ENCODE data around the gene ABLIM2.

ABLIM2 gene

DNA sequence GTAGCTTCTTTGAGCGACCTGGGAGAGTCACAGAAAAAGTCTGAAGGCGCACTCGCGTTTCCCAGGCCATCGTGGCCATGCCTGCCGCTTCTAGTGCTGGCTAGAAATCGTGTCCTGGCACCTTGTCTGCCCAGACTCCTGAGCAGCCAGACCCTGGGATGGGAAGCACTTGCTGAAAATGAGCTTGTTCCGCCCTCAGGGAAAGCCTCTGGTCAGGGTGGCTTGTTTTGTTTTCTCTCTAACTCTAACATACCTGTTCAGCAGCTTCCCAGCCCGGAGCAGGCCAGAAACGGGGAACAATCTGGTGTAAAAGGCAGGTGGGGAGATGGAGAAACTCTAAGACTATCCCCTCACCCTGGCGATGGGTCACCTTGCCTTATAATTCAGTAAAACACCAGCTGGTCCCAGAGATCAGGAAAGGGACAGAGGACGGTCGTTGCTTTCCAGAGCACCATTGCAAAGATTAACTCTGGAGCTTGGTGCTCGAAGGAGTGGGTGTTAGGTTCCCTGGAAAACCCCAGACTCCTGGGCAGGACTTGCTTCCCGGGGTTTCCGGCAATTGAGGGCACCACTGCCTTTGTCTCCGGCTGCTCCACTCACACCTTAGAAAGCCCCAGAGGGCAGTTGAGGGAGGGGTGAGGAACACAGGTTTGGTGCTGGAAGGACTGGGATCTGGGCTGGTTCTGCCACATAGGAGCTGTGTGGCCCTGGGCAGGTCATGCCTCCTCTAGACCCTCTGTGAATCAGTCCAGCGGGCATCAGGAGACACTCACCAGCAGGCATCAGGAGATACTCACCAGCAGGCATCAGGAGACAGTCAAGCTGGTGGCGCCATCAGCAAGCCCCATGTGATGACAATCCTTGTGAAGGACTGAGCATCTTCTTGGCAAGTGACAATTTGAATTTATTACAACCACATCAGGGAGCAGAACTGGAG lies 36.0 kb upstream of the ABLIM2 start:
- intact Hi-C loops (cut with DNase I) = no loop called here
- no peak for DNase-seq

DNA sequence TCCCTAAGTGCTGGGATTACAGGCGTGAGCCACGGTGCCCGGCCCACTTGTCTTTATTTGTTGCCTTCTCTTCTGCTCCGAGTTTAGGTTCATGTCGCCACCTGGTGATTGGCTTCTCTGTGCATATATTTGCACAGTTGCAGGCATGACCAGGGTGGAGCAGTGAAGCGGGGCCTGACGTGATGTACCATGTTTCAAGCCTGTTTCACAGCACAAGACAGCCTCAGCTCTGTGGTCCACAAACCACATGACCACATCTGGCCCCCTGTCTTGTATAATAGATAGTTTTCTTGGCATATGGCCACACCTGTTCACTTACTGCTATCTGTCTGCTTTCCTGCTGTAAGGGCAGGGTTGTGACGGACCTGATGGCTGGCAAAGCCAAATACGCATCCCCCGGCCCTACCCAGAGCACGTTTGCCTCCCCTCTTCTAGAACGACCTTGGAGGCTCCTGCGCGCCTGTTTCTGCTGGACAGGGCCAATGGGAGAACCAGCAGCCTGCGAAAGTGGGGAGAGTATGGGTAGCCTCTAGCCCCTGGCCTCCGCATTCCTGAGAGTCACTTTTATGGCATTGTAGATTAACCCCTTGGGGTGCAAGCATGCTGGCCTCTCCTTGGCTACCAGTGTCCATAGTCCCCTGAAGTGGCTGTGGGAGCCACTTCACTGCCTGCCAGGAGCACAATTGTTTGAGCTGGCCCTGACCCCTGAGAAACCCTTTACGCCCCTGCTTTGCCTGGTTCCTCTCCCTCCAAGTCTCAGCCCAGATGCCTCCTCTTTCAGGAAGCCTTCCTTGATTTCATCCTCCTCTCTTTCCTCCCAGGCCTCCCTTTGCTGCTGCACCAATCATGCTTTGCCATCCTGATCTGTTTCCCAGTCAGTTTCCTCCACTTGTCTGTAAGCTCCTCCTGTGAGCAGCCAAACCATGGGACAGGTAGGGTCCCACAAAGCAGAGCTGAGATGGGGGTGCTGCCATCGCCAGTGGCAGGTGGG lies 34.4 kb upstream of the ABLIM2 start:
- intact Hi-C loops (cut with DNase I) = no loop called here
- DNase-seq = peak in 5 of 10 donors; percentile 43 to 92 (median 55)

DNA sequence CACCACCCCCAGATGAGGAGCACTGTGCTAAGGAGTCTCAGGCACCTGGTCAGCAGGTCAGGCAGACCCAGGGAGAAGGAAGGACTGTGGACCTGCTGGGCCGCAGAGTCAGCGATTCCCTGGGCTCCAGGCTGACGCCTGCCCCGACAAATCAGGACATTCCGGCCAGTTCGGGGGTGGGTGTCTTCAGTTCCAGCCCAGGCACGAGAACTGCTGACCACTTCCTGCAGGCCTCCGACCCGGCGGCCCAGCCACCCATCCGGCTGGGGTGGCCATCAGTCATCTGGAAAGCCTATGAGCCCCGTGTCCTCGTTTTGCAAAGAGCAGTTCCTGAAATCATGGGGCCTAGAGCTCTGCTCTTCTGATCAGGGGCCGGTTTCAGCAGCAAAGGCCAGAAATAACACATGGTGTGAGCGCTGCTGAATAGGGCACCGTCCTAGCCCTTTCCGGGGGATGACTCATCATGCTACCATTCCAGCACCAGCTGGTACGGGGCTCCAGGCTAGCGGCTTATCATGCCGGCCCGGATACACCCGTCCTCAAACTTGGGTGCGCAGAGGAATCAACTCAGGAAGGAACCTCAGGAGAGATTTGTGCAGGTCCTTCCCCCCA lies 32.6 kb upstream of the ABLIM2 start:
- intact Hi-C loops (cut with DNase I) = no loop called here
- peak in 7 of 10 donors; percentile 31 to 90 (median 42) for DNase-seq

DNA sequence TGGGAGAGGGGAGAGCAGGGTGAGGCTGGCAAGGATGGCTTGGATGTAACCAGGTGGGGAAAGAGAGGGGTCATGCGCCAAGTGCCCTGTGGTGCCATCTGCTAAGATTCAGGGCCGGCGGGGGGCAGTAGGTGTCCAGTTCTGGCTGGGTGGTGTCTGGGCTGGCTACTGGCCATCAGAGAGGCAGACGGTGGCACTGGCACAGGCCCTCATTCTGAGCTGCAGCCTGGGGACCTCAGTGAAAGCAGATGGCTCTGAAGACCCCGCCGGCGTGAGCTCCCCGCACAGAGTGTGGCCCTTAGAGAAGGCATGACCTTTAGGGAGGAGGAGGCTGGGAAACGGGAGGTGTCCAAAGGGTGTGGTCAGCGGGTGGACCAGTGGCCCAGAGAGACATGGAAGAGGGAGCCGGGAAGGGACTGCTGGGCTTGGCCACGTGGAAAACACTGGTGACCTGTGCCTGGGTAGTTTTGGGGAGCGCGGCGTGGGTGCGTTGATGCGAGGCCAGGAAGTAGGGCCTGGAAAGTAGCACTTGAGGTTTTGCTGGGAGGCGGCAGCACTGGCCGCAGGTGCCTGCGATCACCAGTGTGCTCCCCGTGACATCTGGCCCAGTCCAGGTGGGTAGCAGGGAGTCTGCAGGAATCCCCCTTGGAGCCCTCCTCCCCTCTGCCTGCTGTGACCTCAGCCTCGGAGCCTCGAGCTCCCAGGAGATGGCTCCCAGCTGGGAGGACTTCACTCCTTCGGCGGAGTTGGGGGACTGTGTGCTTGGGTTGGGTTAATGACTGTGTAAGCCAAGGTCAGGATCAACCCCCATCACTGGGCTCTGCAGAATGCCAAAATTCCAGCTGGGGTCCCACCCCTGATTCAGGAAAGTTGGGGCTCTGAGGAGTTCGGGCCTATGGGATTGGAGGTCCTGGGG lies 31.2 kb upstream of the ABLIM2 start:
- DNase-seq = no peak
- intact Hi-C loops (cut with DNase I) = loop anchor here (10.0 kb wide), 1 partner anchor 215 kb away; no protein-coding TSS in a partner anchor

DNA sequence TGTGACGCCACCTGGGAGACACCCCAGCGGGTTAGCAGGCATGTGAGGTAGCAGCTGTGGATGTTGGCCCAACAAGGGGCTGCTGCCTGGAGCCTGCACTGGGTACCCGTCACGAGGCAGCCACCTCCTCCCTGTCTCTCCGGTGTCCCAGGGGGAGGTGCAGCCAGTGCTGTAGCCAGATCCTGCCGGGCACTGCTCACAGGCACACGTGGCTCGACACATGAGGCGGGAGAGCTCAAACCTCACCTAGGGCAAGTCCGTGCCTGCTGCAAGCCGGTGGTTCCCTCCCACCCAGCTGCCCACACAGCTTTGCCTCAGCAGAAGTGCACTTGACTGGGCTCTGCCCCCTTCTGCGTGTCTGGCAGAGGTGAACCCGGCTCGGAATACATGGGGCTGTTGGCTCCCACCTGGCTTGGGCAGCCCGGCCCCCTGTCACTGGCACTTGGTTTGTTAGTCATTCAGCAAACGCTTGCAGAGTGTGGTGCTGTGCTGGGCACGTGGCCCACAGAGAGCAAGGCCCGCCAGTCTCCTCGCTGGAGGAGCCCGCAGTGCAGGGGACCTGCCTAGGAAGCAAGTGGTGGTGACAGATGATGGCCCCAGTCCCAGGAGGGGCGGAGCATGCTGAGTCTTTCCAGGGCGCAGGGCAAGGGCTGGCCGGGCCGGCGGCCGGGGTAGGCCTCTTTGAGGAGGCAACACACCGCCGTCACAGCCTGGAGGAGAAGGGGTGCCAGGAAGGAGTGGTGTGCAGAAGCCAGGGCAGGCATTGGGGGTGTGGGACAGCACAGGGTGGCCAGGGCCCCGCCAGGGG lies 30.3 kb upstream of the ABLIM2 start:
- intact Hi-C loops (cut with DNase I) = loop anchor here (10.0 kb wide), 1 partner anchor 216 kb away; no protein-coding TSS in a partner anchor
- DNase-seq = peak in 9 of 10 donors; percentile 24 to 91 (median 57)

DNA sequence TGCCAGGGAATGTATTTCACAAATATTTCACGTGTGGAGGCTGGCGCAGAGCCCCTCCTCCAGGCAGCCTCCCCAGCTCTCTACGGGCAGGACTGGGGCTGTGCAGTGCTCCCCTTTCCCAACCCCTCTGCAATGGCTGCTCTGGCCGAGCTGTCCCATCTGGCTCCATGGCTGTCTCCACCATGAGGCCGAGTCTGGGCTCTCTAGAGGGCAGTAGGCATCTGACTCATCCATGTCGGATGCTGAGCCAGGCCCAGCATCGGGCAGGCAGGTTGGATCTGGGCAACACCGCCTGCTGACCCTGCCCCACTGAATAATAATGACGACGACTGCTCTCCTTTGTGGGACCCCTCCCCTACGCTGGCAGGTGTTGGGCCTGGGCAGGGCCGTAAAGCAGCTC lies 29.5 kb upstream of the ABLIM2 start:
- intact Hi-C loops (cut with DNase I) = loop anchor here (10.0 kb wide), 1 partner anchor 217 kb away; no protein-coding TSS in a partner anchor
- no peak for DNase-seq

DNA sequence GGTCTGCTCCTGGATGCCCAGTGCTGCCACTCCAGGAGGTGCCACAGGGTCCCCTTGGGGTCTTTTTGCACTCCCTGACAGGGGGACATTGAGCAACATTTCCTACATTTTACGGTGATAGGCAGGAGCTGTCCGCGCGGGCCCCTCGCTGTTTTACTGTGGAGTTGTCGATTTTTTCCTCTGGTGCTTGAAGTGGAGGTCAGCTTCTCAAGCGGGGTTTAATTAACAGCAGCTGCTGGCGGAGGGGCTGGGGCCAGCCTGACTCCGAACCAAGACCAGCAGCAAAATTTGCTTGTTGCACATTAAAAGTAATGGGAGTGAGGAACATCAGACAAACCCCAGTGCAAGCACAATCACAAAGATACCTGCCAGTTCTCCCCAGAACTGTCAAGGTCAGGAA lies 27.3 kb upstream of the ABLIM2 start:
- intact Hi-C loops (cut with DNase I) = loop anchor here (10.0 kb wide), 1 partner anchor 219 kb away; no protein-coding TSS in a partner anchor
- no peak for DNase-seq

DNA sequence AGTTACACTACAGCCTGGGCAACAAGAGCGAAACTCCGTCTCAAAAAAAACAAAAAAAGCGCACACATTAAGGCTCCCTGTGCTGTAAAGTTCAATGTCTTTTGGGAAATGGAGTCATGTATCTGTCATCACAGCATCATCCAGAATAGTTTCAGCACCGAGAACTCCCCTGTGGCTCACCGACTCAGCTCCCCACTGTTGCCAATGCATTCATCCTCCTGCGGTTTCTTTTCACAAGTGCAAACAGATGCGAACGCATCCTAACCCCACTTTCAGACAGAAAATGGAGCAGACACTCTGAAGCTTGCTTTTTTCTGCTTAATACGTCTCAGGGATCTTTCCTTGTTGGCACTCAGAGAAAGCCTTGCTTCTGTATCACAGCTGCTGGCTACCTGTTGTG lies 26.7 kb upstream of the ABLIM2 start:
- intact Hi-C loops (cut with DNase I) = loop anchor here (10.0 kb wide), 1 partner anchor 220 kb away; no protein-coding TSS in a partner anchor
- DNase-seq = no peak

DNA sequence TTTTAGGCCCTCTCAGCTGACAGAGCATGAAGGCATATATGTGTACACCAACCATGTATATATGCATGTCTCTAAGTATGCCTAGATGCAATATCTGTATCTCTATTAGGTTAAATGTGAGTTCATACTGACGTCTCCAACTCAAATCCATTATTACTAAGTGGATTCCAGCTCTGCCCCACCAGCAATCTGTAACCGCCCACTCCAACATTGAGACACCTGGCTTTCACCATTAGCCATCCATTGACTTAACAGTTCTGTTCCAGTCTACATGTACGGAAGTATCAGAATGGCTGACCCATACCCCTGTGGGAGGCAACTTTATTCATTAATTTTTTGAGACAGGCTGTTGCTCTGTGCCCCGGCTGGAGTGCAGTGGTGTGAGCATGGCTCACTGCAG lies 25.4 kb upstream of the ABLIM2 start:
- intact Hi-C loops (cut with DNase I) = loop anchor here (10.0 kb wide), 1 partner anchor 221 kb away; no protein-coding TSS in a partner anchor
- DNase-seq = no peak

DNA sequence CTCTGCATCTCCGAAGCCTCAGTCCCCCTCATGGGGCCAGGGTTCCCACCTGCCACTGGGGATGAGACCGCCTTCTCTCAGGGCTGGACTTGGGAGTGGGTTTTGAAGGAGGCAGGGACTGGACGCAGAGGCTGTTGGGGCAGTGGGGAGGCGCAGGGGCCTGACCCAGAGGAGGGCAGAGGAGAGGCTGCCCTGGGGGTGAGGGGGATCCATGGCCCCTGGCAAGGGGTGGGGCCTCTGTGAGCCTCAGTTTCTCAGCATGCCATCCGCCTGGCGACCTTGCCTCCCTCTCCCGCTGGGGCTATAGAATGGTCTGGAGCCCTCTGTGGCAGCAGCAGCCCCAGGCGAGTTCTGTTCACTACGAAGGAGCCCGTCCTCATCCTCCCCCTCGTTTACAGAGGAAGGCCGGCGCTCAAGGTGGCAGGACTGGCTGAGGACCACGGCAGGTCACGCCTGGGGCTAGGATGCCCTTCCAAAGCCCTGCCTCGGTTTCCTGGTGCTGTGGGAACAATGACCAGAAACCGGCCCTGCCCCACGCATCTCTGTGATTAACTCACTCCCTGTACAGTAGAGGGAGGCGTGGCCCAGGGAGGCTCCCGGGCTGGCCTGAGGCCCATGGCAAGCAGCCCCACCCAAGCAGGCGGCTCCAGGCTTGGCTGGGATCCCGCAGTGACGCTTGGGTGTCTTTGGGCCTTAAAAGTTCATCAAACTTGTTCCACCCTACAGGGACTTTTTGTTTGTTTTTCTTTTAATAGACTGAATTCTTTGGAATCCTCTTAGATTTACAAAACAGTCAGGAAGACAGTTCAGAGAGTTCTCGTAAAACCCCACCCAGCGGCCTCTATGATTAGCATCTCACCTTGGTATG lies 24.5 kb upstream of the ABLIM2 start:
- no peak for DNase-seq
- intact Hi-C loops (cut with DNase I) = loop anchor here (10.0 kb wide), 1 partner anchor 222 kb away; no protein-coding TSS in a partner anchor

DNA sequence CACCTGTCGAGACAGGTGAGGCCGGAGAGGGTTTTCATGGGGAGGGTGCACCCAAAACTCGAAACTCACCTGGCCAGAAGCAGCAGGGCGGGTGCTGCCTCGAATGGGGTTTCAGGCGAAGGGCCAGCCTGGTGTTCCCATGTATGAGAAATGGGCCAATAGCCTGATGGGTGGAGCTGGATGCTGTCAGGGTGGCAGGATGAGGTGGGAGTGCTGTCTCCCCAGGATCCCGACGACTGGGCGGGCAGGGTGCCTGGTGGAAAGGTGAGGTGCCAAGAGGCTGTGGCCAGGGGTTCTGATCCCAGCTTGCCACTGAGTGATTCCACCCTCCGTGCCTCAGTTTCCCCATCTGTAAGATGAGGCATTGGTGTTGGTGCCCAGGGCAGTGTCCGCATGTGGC lies 23.7 kb upstream of the ABLIM2 start:
- intact Hi-C loops (cut with DNase I) = loop anchor here (10.0 kb wide), 1 partner anchor 223 kb away; no protein-coding TSS in a partner anchor
- DNase-seq = no peak

DNA sequence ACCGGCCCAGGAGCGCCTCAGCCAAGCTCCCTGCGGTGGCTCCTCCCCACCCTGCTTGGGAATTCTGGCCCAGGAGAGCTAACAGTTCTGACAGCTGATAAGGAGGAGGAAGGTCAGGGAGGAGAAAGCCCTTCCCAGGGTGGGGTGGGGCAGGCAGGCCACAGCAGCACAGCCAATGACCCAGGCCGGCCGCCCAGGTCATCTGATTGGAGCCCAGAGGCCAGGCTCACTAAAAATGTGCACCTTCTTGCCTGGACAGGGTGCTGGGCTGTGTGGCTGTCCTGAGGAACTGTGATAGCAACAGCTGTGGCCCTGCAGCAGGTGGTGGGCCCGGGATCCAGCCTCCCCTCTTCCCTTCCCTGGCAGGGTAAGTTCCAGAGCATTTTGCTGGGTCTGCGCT lies 23.2 kb upstream of the ABLIM2 start:
- intact Hi-C loops (cut with DNase I) = loop anchor here (10.0 kb wide), 1 partner anchor 223 kb away; no protein-coding TSS in a partner anchor
- DNase-seq = no peak

DNA sequence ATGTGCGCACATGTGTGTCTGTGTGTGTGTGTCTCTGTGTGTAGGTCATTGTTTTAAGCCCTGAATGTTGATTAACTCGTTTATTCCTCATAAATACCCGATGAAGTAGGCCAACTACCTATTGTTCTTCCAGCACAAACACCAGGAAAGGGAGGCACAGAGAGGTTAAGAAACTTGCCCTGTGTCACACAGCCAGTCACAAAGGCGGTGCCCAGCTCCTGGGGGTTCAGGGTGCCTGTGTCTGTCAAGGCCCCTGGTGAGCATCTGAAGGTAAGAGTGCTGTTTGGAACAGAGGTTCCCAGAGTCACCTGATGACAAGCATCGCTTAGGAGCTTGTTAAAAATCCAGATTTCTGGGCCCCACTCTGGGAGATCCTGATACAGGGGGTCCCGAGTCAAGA lies 22.5 kb upstream of the ABLIM2 start:
- no peak for DNase-seq
- intact Hi-C loops (cut with DNase I) = loop anchor here (10.0 kb wide), 1 partner anchor 224 kb away; no protein-coding TSS in a partner anchor

DNA sequence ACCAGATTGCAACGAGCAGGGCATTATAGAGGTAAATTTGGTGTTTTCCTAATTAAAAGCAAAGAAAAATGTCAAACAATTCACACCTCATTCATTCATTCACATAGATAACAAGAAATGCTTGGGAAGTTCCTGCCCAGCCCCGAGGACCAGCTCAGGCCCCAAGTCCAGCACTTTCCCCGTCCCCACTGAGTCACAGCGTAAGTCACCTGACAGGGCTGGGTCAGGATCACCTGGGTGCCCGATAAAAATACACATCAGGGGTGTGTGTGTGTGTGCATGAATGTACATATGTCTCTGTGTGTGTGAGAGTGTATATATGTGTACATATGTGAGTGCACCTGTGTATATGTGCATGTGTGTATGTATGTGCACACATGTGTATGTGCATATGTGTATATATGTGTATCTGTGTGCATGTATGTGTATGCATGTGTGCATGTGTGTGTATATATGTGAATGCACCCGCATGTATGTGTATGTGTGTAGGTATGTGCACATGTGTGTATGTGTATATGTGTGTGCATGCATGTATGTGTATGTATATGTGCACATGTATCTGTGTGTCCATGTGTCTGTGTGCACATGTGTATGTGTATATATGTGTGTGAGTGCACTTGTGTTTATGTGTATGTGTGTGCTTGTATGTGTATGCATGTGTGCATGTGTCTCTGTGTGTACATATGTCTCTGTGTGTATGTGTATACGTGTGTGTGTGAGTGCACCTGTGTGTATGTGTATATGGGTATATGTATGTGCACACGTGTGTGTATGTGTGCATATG lies 21.9 kb upstream of the ABLIM2 start:
- intact Hi-C loops (cut with DNase I) = loop anchor here (10.0 kb wide), 1 partner anchor 224 kb away; no protein-coding TSS in a partner anchor
- no peak for DNase-seq

DNA sequence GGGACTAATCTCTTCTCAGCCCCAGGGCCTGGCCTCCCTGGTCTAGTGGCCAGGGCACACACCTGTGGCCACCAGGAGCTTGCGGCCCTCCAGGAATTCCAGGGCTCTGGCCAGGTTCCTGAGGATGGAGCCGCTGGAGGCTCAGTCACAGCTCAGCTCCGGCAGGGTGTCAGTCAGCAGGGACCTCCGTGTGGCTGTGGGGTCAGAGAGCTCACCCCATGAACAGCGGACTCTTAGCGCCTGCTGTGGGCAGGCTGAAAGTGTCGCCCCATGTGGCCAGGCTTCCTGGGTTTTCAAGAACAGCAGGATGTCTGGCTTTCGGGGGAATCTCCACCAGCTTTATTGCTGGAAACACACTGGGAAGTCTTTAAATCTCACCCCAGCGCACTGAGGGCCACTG lies 21.2 kb upstream of the ABLIM2 start:
- intact Hi-C loops (cut with DNase I) = loop anchor here (10.0 kb wide), 1 partner anchor 225 kb away; no protein-coding TSS in a partner anchor
- DNase-seq = no peak

DNA sequence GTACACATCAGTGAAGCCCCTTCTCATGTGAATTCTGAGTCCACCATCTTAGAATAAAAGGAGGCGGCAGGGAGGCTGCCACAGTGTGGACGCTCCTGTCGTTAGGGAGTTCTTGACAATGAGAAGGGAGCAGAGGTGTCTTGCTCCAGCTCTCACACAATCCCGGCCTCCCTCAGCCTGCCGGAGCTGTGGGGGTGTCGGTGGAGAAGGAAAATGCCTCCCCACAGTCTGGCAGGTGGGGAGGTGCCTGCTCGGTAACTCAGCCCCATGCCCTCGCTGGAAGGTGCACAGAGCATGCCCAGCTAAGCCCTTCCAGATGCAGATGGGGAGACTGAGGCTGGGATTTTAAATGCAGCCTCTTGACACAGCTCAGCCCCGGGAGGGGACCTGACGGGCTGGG lies 20.5 kb upstream of the ABLIM2 start:
- intact Hi-C loops (cut with DNase I) = no loop called here
- DNase-seq = no peak

Data from posterior cingulate gyrus (tissue), 11 donors.